ENCODE measurements around the gene SLC1A4. TPM values are rescaled to one million over a fixed set of nuclear protein-coding genes. Genes with fewer than 3 reads are reported as not detected.

Gene SLC1A4
- total and polyA plus RNA-seq, 10 of the 15 experiments (the other 5 are each of a cell fraction or from before 2014, with no cell fraction given): 10.8 to 43.2 (median 27.7) TPM

- TF ChIP-seq SUZ12 (IDR thresholded peaks at IDR 0.05; ENCODE audit: unreplicated experiment) (no peak), BACH1 (IDR thresholded peaks at IDR 0.05; ENCODE audit: borderline replicate concordance) (no peak), SIX5 (IDR thresholded peaks at IDR 0.05; ENCODE audit: low read depth, low read length, severe bottlenecking) (no peak), ZNF592 (IDR thresholded peaks at IDR 0.05) (no peak), CBFB (IDR thresholded peaks at IDR 0.05; ENCODE audit: low read depth) (no peak), NR2C2 (IDR thresholded peaks at IDR 0.05; ENCODE audit: borderline replicate concordance, control insufficient read depth, insufficient read length, low read depth) (no peak), STAT3 (IDR thresholded peaks at IDR 0.05; ENCODE audit: low read depth, low read length) (no peak), HDAC6 (IDR thresholded peaks at IDR 0.05; ENCODE audit: unreplicated experiment) (no peak), SRF (IDR thresholded peaks at IDR 0.05; ENCODE audit: low read depth in 2 of 2, low read length in 2 of 2) (no peak; a peak in 1 of 4 replicates), CHD1 (IDR thresholded peaks at IDR 0.05; ENCODE audit: low read depth, low read length) (0 out of 2 replicates have a peak, but pooled peaks have one; percentile 64), CBX5 (IDR thresholded peaks at IDR 0.05; ENCODE audit: low read depth) (no peak), EED (IDR thresholded peaks at IDR 0.05; ENCODE audit: low read depth) (0 out of 2 replicates have a peak, but pooled peaks have one; percentile 14), E2F8 (IDR thresholded peaks at IDR 0.05; ENCODE audit: low read depth, partially characterized antibody) (no peak), STAT1 (conservative IDR thresholded peaks at IDR 0.05) (no peak), TCF7 (IDR thresholded peaks at IDR 0.05; ENCODE audit: borderline replicate concordance) (no peak)
- TF ChIP-seq, protein P1, sequence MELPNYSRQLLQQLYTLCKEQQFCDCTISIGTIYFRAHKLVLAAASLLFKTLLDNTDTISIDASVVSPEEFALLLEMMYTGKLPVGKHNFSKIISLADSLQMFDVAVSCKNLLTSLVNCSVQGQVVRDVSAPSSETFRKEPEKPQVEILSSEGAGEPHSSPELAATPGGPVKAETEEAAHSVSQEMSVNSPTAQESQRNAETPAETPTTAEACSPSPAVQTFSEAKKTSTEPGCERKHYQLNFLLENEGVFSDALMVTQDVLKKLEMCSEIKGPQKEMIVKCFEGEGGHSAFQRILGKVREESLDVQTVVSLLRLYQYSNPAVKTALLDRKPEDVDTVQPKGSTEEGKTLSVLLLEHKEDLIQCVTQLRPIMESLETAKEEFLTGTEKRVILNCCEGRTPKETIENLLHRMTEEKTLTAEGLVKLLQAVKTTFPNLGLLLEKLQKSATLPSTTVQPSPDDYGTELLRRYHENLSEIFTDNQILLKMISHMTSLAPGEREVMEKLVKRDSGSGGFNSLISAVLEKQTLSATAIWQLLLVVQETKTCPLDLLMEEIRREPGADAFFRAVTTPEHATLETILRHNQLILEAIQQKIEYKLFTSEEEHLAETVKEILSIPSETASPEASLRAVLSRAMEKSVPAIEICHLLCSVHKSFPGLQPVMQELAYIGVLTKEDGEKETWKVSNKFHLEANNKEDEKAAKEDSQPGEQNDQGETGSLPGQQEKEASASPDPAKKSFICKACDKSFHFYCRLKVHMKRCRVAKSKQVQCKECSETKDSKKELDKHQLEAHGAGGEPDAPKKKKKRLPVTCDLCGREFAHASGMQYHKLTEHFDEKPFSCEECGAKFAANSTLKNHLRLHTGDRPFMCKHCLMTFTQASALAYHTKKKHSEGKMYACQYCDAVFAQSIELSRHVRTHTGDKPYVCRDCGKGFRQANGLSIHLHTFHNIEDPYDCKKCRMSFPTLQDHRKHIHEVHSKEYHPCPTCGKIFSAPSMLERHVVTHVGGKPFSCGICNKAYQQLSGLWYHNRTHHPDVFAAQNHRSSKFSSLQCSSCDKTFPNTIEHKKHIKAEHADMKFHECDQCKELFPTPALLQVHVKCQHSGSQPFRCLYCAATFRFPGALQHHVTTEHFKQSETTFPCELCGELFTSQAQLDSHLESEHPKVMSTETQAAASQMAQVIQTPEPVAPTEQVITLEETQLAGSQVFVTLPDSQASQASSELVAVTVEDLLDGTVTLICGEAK (IDR thresholded peaks at IDR 0.05; ENCODE audit: borderline replicate concordance): no peak
- TF ChIP-seq, protein P2, sequence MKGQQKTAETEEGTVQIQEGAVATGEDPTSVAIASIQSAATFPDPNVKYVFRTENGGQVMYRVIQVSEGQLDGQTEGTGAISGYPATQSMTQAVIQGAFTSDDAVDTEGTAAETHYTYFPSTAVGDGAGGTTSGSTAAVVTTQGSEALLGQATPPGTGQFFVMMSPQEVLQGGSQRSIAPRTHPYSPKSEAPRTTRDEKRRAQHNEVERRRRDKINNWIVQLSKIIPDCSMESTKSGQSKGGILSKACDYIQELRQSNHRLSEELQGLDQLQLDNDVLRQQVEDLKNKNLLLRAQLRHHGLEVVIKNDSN (IDR thresholded peaks at IDR 0.05; ENCODE audit: borderline replicate concordance, extremely low read length, insufficient read depth, low read depth, low read length): no peak
Measured at GRCh38 chr2:65055422-65056214, 66.4 kb downstream of the SLC1A4 start (continued).

Measured in GM12878 (cell line).